Activated T-helper 2 cell treated with anti-CD3 and anti-CD28 coated beads, Interferon-gamma antibody, Interleukin-2, Interleukin-4, amounts not matched to agents 10 μg/mL and 5 μg/mL and 100 μg/mL, durations not matched to agents 14 hours and 24 hours and 36 hours (primary cell): ENCODE data around the gene ALDH3B2. TPM values are rescaled to one million over a fixed set of nuclear protein-coding genes. Genes with fewer than 3 reads are reported as not detected.

ENCODE experiments used
- DNase-seq: peaks from one replicate; pipeline ENCODE4 v3.0.0; 2021; ENCODE audit warnings: low spot score
- H3K27ac Mint-ChIP-seq: one replicate; pipeline ENCODE4 v1.8.0; 2021; ENCODE audit warnings: mixed read lengths
- H3K27me3 Mint-ChIP-seq: one replicate; pipeline ENCODE4 v1.8.0; 2021; ENCODE audit warnings: low read depth, mixed read lengths
- H3K36me3 Mint-ChIP-seq: one replicate; pipeline ENCODE4 v1.8.0; 2021; ENCODE audit warnings: low read depth, mixed read lengths
- H3K4me1 Mint-ChIP-seq: one replicate; pipeline ENCODE4 v1.8.0; 2021; ENCODE audit warnings: low read depth, mixed read lengths
- H3K4me3 Mint-ChIP-seq: one replicate; pipeline ENCODE4 v1.8.0; 2021; ENCODE audit warnings: low read depth, mild to moderate bottlenecking, moderate library complexity, mixed read lengths
- H3K9me3 Mint-ChIP-seq: one replicate; pipeline ENCODE4 v1.8.0; 2021; ENCODE audit warnings: mixed read lengths
- intact Hi-C: fragments of 100-400 bp; cut with micrococcal nuclease; formaldehyde crosslinking; loops from one replicate; pipeline ENCODE4 v1.15.1; 2023
- total RNA-seq: library from RNA; stranded (reverse); gene quantifications from 2 replicates; pipeline ENCODE4 v1.2.3, GENCODE V29; 2022

The ALDH3B2 gene
- total RNA-seq, 1 donor from 2014 or later: not detected

DNA sequence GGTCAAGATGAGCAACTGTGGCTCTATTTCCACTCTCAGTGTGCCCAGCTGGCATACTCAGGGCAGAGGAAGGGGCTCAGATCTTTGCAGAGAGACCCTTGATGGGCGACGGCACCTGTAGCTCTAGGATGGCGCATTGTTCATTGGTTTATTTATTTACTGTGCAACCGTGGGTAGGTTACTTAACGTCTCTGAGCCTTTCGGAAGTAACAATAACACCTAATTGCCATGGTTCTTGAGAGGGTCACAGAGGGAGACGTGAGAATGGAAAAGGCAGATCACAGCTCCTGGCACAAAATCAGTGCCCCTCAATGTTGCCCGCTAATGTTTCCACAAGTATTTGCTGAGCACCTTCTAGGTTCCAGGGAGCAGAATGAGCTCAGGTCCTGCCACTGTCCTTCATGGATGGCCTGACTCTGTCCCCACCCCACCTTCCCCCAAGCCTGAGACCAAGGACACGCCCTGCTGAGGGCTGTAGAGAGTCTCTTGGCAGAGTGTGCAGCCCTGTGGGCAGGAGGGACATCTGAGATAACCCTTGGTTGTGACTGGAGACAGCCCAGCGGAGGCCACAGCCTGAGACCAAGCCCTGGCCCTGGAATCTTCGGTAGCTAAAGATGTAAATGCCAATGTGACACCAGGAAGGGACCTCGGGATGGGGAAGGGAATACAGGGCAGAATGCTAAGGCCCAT is 780 bp upstream of the ALDH3B2 start:
- no peak for DNase-seq
- Mint-ChIP-seq H3K4me3 (no peak overlapping the region), H3K4me1 (no peaks in the 10 kb centered on the region), H3K36me3 (no peaks in the 10 kb centered on the region), H3K9me3 (peaks cover 4% of the 10 kb centered on the region), H3K27me3 (peaks cover 14% of the 10 kb centered on the region), H3K27ac (no peak overlapping the region)
- intact Hi-C loops: no loop called here

DNA sequence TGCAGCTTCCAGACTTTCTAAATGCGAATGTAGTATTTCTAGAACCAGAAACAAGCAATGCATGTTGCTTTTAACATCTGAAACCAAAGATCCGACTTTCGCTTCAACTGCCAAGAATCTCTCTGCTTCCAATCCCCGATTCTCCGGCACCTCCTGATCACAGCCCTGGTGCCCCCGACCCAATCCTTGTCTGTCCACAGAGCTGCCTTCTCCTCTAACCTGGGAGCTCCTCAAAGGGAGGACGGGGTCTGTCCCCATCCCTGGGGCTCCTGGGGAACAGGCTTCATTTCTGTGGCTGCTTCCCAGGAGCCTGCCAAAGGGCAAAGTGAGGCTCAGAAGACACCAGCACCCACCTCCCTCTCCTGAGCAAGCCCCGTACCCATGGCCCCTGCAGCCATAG is 521 bp downstream of the ALDH3B2 start:
- intact Hi-C loops: no loop called here
- Mint-ChIP-seq H3K4me1 (no peaks in the 10 kb centered on the region), H3K27ac (no peak overlapping the region), H3K27me3 (peaks cover 14% of the 10 kb centered on the region), H3K36me3 (no peaks in the 10 kb centered on the region), H3K4me3 (no peak overlapping the region), H3K9me3 (peaks cover 4% of the 10 kb centered on the region)
- no peak for DNase-seq

DNA sequence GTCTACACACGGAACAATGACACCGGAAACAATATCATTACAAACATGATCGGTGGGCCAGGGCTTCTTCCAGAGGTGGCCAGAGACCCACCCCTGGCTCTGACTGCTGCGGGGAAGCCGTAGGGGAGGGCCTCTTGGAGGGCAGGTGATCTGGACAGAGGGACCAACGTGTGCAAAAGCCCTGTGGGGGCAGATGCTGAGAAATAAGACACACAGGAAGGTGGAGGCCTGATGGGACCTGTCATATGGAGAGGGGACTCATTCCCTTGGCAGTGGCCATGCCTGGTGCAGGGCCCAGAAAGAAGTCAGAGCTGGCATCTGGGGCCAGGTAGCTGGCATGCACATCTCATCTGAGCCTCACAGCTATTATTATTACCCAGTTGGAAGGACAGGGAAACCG is 1.1 kb downstream of the ALDH3B2 start:
- H3K4me1 Mint-ChIP-seq: no peaks in the 10 kb centered on the region
- H3K4me3 Mint-ChIP-seq: no peak overlapping the region
- intact Hi-C loops: no loop called here
- no peaks in the 10 kb centered on the region for H3K36me3 Mint-ChIP-seq
- H3K9me3 Mint-ChIP-seq: peaks cover 4% of the 10 kb centered on the region
- H3K27ac Mint-ChIP-seq: no peak overlapping the region
- no peak for DNase-seq
- peaks cover 14% of the 10 kb centered on the region for H3K27me3 Mint-ChIP-seq

DNA sequence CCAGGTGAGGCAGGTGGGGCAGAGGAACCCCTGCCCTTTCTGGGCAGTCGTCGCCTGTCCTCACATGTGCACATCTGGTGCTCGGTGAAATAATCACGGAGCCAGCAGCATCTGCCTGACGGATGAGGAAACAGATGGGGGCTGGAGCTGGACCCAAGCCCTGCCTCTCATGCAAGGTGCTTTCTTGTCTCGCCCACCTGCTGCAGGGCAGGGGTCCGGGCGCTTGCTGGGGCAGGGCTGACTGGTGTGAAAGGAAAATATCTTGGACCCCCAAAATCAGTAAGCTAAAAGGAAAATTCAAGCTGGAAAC is 3.3 kb downstream of the ALDH3B2 start:
- Mint-ChIP-seq H3K27me3 (no peaks in the 10 kb centered on the region), H3K27ac (no peak overlapping the region), H3K36me3 (no peaks in the 10 kb centered on the region), H3K4me1 (no peaks in the 10 kb centered on the region), H3K9me3 (peaks cover under 1% of the 10 kb centered on the region), H3K4me3 (no peak overlapping the region)
- no peak for DNase-seq
- intact Hi-C loops: no loop called here

DNA sequence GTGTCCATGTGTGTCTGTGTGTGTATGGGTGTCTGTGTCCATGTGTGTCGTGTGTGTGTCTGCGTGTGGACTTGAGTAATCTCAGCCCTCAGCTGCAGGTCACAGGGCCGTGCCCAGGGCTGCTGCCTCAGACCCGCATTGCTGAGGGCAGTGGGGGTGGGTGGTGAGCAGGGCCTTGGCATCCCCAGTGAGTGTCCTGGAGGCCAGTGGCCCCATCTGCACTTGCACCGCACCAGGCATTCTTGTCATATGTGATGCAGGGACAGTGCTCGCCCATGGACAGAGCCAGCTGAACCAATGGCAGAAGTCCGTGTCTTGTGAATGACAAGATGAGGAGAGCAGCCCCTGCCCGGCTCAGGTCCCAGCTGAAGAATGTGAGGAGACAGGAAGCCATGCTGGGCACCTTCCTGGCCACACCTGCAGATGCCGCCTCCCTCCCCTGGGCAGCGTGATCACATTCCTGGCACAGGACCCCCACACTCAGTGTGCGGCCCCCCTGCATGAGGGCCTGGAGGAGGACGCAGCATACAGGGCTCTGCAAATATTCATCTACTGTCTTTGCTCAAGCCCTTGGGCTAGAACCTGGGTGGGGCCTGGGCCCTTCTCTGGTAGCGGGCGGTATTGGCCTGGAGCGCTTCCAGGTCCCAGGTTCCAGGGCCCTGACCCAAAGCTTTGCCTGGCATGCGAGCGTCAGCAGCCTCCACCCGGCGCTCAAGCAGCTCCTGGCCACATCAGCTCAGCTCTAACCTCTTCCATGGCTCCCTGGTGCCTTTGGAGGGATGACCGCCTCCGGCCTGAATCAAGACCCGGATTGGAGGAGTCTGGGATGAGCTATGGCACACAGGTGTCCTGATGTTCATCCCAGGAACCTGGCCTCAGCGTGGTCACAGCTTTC is 3.9 kb downstream of the ALDH3B2 start:
- no peak for DNase-seq

DNA sequence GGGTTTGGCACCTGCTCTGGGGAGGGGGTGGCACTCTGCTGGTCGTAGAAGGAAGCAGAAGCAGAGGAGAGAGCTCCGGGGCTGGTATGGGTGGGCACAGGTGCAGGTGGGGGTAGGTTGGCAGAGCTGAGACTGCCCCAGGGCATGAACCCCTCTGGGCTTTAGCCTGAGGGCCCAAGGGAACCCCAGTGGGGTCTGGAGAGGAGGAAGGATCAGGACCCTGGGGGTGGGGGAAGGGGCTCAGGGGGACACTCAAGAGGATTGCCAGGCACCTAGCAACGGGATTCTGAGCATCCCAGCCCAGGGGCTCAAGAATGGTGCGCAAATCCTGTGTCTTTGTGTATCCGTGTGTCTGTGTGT is 6.3 kb downstream of the ALDH3B2 start:
- intact Hi-C loops: no loop called here
- Mint-ChIP-seq H3K27me3 (no peaks in the 10 kb centered on the region), H3K4me1 (no peaks in the 10 kb centered on the region), H3K36me3 (no peaks in the 10 kb centered on the region), H3K4me3 (no peak overlapping the region), H3K27ac (no peak overlapping the region), H3K9me3 (no peaks in the 10 kb centered on the region)
- DNase-seq: no peak

More for the DNA sequence above, 3.9 kb downstream of the ALDH3B2 start:
- Mint-ChIP-seq H3K4me1 (no peaks in the 10 kb centered on the region), H3K27me3 (no peaks in the 10 kb centered on the region), H3K4me3 (no peak overlapping the region), H3K9me3 (no peaks in the 10 kb centered on the region), H3K27ac (no peak overlapping the region), H3K36me3 (no peaks in the 10 kb centered on the region)
- intact Hi-C loops: no loop called here

DNA sequence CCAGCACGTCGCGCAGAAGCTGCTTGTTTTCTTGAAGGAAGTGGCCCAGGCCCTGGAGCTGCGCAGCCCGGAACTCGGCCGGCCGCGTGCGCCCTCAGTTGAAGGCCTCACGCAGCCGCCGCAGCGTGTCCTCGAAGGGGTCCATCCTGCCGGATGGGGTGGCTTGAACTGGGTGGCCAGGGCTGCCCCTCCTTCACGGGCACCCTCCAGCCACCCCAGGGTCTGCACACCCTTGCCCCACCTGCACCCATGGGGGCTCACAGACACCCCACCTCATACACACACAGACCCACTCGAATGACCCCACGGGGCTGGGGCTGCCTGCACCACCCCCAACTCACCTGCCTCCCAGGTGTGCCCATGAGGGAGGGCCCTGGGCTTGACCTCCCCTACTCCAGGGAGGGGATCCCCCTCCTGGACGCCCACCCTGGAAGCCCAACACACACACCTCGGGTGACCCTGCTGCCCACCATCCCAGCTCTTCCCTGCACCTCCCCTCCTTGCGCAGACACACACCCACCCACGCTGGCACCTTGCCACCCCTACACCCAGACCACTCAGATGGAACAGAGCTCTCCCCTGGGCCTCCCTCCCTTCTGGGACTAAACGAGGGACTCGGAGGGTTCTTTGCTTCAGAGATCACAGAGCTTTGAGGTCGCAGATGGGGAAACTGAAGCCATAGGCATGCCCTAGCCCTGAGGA is 6.8 kb downstream of the ALDH3B2 start:
- no peak for DNase-seq
- no peaks in the 10 kb centered on the region for H3K27me3 Mint-ChIP-seq
- intact Hi-C loops: no loop called here
- no peaks in the 10 kb centered on the region for H3K9me3 Mint-ChIP-seq
- no peaks in the 10 kb centered on the region for H3K4me1 Mint-ChIP-seq
- H3K27ac Mint-ChIP-seq: no peak overlapping the region
- no peak overlapping the region for H3K4me3 Mint-ChIP-seq
- H3K36me3 Mint-ChIP-seq: no peaks in the 10 kb centered on the region

DNA sequence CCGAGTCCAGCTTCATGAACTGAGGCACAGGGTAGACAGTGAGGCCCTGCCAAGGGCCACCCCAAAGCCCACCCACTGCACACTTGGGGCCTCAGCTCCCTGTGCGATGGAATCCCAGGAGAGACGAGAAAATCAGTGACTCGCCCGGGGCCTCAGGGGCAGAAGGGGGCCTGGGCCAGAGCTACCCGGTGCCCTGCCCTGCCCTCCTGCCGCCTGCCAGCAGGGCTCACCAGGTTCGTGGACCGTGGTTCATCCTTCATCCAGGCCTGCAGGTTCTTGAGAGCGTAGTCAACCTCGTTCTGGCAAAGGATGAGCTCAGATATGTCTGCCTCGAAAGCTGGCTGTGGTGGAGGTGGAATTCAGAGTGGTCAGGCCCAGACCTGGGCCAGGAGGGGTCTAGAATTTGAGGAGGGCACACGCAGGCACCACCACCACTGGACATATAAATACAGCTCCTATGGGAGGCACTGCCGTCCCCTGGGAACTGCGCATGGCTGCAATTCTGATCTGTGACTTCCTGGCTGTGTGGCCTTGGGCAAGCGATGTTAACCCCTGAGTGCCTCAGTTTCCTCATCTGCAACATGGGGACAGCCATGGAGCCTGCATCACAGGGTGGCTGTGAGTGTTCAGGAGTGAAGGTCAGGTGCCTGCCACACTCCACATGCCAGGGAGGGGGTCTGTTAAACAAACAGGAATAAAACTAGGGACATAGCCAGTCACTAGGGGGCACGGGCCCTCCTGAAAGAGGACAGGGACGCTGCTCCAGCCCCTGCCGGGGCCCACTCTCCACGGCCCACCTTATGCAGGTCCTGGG is 7.5 kb downstream of the ALDH3B2 start:
- no peak for DNase-seq
- Mint-ChIP-seq H3K9me3 (no peaks in the 10 kb centered on the region), H3K4me1 (no peaks in the 10 kb centered on the region), H3K36me3 (no peaks in the 10 kb centered on the region), H3K27ac (no peak overlapping the region), H3K27me3 (no peaks in the 10 kb centered on the region), H3K4me3 (no peak overlapping the region)
- intact Hi-C loops: no loop called here

DNA sequence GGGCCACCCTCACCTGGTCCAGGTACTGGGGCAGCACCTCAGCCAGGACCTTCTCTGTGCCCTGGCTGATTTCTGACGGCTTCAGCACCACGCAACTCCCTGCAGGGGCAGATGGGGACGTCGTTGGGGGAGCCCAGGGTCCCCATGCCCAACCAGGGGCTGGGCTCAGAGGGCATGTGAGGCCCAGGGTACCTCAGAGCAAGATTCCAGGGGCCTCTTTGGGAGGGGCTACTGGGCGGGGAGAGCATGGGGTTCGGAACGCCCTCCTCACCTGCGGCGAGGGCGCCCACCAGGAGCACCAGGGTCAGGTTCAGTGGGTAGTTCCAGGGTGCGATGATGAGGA is 8.1 kb downstream of the ALDH3B2 start:
- Mint-ChIP-seq H3K4me1 (no peaks in the 10 kb centered on the region), H3K4me3 (no peak overlapping the region), H3K9me3 (no peaks in the 10 kb centered on the region), H3K36me3 (no peaks in the 10 kb centered on the region), H3K27ac (no peak overlapping the region), H3K27me3 (no peaks in the 10 kb centered on the region)
- no peak for DNase-seq
- intact Hi-C loops: no loop called here

DNA sequence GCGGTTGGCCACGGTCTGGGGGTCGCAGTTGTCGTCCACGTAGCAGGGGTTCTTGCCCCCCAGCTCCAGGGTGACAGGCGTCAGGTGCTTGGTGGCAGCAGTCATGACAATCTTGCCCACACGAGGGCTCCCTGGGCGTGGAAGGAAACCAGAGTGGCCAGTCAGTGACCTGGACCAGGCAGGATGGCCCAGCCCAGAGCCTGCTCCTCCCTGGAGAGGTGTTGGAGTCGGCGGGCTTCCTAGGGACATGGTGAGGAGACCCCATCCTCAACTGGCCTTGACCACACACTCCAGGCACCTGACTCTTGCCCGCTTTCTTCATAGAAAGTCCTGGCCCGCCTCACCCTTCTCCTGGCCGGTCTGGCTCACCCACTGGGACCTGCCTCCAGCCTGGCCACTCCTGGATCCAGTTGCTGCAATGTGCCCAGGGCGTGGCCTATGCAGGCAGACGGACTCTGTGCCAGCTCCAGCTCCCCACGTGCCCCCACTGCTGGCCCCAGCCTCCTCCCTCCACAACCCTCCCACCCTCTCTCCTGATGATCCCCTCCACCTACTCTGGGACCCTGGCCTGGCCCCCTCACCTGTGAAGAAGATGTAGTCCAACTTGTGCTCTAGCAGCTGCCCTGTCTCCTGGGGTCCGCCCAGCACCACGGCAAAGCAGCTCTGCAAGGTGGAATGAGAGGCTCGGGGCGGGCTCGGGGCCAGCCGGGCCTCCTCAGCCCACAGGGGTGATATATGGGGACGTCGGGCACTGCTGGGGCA is 8.7 kb downstream of the ALDH3B2 start:
- intact Hi-C loops: no loop called here
- H3K27ac Mint-ChIP-seq: no peak overlapping the region
- DNase-seq: no peak

DNA sequence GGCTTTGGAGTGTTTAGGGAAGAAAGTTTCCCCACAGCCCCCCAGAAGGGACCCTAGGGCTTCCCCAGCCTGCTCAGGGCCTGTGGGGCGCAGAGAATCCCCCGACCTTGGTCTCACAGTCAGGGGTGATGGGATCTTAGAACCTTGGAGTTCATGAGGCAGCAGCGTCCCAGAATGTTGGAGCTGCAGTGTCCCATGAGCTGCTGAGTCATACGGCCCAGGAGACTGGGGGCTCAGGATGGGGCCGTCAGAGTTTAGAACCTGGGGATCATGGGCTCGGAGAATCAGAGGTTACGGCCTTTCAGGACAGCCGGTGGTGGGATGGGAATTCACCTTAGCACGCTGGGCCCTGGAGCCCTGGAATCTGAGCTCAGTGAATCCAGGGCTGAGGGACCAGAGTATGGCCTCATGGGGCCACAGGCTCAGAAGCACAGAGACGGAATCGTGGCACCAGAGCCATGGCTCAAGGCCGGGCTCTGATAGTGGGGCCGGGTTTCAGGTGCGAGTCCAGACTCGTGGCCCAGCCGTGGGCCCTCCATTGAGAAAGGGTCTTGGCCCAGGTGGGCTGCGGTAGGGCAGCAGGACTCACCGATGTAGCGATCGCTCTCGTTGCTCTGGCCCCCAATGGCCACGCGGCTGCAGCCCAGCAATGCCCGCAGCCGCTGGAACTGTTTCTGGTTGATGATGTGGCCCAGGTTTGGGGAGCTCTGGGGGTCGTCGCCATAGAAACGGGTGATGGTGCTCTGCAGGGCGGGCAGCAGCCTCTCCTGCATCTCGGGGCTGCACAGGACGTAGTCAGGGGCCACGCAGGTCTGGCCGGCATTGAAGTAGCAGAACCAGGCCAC is 9.5 kb downstream of the ALDH3B2 start:
- Mint-ChIP-seq H3K27me3 (no peaks in the 10 kb centered on the region), H3K27ac (no peak overlapping the region), H3K36me3 (no peaks in the 10 kb centered on the region), H3K9me3 (no peaks in the 10 kb centered on the region), H3K4me3 (no peak overlapping the region), H3K4me1 (no peaks in the 10 kb centered on the region)
- no peak for DNase-seq
- intact Hi-C loops: no loop called here

More for the DNA sequence above, 8.7 kb downstream of the ALDH3B2 start:
- H3K4me1 Mint-ChIP-seq: no peaks in the 10 kb centered on the region
- no peaks in the 10 kb centered on the region for H3K9me3 Mint-ChIP-seq
- H3K4me3 Mint-ChIP-seq: no peak overlapping the region
- H3K27me3 Mint-ChIP-seq: no peaks in the 10 kb centered on the region
- H3K36me3 Mint-ChIP-seq: no peaks in the 10 kb centered on the region
